HuH-7.5 (cell line): ENCODE results near the gene LLCFC1.

ENCODE experiments used
- DNase-seq: peaks from one replicate; pipeline ENCODE4 v3.0.0; 2011; ENCODE audit warnings: low spot score

LLCFC1 gene

DNA sequence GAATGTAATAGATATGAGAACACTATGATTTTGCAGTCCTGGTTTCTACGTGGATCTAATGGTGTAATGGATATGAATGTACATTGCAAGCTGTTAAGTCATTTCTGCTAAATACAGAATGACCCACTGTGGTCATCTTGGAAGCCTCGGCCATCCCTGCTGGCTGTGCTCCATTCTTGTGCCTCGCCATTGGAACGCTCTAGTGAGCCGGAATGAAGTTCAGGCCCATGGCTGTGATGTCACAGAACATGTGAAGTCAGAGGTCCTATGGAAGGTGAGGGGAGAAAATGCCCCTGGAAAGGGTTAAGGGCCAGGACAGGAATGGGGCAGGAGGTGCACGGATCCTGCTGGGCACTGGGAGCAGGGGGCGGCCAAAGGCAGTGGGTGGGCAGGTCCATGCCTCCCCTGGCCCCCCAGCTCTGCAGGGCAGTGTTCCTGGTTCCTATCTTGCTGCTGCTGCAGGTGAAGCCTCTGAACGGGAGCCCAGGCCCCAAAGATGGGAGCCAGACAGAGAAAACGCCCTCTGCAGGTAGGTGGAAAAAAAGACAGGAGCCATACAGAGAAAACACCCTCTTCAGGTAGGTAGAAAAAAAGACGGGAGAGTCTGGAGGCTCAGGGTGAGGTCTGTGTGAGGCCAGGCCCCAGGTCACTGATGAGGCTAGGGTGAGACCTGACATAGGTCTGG is at the start of gene LLCFC1:
LLCFC1 (plus strand) TSS at position 259 of the 685 bp plus-strand sequence; CDS start at position 397, 138 bp downstream.
- peak; percentile 45 for DNase-seq

GRCh38 chr7:142889816-142890215 is 49.5 kb upstream of the LLCFC1 start:
- DNase-seq, result no peak

GRCh38 chr7:142890874-142891485 is 48.3 kb upstream of the LLCFC1 start:
- no peak for DNase-seq

DNA sequence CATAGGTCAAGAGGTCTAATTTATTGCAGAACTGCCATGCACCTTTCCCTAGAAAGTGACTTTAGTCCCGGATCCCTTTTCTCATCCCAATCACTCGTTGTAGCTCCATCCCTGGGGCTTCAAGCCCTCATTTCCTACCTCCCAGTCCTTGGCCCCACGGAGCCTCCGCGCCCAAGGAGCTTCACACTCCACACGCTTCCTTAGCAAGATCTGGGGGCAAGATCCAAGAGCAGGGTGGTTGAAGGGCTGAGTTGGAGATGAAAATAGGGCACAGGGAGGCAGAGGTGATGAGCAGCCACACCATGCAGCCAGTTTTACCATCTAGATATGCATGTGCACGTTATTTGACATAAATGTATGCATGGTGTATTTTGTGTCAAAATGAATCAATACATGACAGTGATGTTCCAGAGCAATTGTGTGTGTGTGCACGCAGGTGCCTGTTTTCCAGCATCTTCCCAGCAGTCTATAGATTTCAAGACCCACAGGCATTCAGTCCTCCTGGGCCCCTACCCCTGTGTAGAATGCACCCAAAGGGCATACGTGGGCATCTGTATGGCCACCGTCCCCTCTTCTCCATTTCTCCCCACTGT is 47.7 kb upstream of the LLCFC1 start:
- no peak for DNase-seq

GRCh38 chr7:142892951-142893350 is 46.3 kb upstream of the LLCFC1 start:
- DNase-seq, result no peak

GRCh38 chr7:142894112-142894984 is 44.9 kb upstream of the LLCFC1 start:
- DNase-seq, result no peak

GRCh38 chr7:142894985-142895593 is 44.2 kb upstream of the LLCFC1 start:
- no peak for DNase-seq

GRCh38 chr7:142896151-142896550 is 43.1 kb upstream of the LLCFC1 start:
- no peak for DNase-seq

- DNase-seq, result no peak
Measured at GRCh38 chr7:142896741-142897379, 42.4 kb upstream of the LLCFC1 start.

GRCh38 chr7:142897691-142898090 is 41.6 kb upstream of the LLCFC1 start:
- DNase-seq, result no peak

DNA sequence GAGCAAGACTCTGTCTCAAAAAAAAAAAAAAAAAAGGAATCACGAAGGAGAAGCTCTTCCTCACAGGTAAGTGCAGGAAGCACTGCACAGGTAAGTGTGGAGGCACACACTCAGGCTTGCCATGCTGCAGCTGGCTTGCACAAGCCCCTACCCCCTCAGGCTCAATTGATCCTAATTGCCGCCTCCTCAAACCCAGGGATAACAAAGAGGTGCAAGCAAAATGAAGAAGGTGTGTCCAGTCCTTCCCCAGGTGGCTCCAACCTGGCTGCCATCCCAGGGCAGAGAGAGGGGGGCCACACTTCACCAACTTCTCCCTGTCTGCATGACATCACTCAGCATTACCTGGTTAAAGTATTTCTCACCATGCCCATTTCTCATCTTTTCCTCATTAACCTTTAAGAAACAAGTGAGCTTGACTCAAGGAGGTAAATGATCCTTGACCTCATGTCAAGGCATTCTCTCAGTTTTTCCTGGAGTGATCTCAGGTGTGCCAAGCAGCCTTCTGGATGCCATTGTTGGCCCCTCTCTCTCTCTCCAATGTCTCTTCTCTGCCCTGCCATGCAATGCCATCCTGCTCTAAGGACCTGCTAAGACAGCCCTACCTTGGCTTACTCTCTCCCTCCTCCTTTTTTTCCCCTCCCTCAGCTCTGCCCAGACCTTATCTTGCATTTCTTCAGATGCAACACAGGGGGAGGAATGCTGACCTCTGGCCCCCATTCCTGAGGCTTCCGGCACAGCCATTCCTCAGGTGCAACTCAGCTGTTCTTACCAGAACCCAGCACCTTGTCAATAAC is 40.7 kb upstream of the LLCFC1 start:
- DNase-seq, result no peak

- no peak for DNase-seq
Measured at GRCh38 chr7:142899661-142900060, 39.6 kb upstream of the LLCFC1 start.

GRCh38 chr7:142901426-142902259 is 37.6 kb upstream of the LLCFC1 start:
- DNase-seq, result no peak

DNA sequence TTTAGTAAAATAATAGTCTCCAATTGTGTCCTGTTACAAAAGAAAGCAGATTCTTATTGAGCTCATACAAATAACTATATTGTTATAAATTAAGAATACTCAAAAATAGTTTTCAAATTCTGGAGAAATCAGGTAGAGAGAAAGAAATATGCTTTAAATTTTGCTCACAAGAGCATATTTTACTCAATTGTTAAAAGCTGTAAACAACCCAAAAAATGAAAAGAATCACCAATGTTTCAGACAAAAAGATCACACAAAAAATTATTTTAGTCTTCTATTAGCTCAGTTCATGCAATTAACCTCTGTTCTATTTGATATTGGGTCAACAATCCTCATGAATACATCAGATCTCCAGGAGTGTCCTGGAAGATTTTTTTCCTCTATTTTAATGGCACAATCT is 35.2 kb upstream of the LLCFC1 start:
- no peak for DNase-seq

- DNase-seq, result no peak
Measured at GRCh38 chr7:142905759-142906158, 33.5 kb upstream of the LLCFC1 start.

DNA sequence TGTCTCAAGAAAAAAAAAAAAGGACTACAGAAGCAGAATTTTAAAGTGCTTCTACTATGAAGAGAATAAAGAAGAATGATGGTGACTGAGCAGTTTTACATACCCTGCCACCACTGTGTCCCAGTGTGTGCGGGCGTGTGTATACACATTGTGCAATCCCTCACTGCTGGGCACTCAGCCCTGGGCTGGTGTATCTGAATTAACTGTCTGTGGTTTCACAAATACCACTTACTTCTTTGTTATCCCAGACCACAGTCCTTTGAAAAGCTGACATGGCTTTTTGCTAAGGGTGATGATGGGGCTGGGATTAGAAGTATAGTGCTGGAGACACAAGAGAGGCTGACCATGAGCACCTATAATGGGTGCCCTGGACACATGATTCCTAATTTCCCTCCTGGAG is 32.6 kb upstream of the LLCFC1 start:
- no peak for DNase-seq

DNA sequence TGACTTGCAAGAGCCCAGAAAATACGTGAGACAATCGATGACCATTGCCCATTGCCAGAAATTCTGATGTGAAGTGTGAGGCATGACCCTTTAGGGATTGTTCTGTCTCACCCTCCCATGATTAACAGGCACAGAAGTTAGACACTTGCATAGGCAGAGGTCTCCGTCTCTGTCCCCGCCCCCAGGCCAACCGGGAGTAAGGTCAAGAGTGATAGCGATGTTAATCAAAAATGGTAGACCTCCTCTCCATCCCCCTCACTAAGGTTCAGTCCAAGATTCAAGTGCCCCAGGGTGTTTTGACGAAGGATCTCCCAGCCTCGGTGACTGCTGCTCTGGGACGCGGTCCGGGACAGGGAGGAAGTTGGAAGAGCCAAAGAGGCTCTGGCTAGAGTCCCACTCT is 31.0 kb upstream of the LLCFC1 start:
- no peak for DNase-seq

DNA sequence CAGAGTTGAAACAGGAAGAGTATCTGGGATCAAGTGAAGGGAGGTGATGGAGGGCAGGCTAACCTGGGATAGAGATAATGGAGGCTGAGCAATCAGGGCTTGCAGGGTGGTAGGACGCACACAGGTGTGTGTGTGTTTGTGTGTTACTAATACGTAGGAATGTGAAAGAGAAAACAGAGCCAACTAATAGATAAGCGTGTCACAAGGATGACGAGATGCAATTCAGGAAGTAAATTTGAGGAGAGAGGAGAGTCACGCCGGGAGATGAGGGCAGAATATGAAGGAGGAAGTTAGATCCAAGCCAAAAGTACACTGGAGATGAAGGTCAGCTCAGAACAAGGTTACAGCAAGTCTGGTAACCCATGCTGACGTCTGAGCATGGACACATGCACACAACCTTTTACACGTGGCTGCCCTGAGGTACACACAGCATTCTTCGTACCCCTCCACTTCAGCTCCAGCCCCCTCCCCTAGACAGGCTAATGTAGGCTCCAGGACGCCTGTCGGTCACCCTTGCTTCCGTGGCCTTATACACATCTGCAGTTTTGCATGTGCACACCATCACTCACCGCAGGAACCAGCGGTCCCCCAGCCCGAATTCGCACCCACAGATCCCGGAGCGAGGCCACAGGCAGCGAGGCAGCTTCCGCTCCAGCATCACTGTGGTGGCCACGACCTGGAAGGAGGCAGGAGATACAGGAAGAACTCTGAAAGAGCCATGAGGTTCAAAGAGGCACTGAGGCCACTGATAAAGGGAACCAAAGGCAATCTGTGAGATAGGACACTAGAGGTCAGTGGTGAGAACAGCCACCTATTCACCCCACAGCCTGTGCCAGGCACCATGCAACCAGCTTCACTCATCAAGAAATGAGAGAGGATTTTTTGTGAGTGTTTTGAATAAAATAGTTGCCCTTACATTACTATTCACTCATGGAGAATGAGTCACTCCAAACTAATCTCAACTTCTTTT is 30.1 kb upstream of the LLCFC1 start:
- DNase-seq, result no peak

DNA sequence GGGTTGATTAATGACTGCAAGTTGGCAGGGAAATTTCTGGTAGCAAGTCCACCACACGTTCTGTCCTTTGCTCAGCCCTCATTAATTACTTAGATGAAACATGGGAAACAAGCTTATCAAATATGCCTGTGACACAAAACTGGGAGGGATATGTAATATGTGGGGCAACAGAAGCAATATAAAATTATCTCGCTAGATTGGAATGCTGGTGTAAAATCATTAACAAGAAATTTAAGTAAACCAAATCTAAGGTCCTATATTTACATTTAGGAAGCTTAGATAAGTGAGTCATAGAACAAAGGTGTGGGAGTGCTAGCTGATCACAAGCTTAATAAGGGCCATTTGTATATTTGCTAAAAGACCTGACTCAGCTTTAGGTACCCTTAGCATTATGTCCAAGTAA is 29.3 kb upstream of the LLCFC1 start:
- DNase-seq, result no peak
